Islet of Langerhans (tissue), 1 donor: Measurements from ENCODE around the gene DTX1.
"Not testable (repeated sequence)": the region's sequence is repeated elsewhere in the genome, so short reads cannot be mapped to it uniquely, and the experiment has no call there.

ENCODE experiments used
- FAIRE-seq: peaks from one replicate; lab custom pipeline; 2011; peaks lifted over from hg19 to GRCh38; lab: Jason Lieb, UNC

DTX1 gene

GRCh38 chr12:113137861-113138783, 81.6 kb downstream of the DTX1 start:
- FAIRE-seq: no peak

DNA sequence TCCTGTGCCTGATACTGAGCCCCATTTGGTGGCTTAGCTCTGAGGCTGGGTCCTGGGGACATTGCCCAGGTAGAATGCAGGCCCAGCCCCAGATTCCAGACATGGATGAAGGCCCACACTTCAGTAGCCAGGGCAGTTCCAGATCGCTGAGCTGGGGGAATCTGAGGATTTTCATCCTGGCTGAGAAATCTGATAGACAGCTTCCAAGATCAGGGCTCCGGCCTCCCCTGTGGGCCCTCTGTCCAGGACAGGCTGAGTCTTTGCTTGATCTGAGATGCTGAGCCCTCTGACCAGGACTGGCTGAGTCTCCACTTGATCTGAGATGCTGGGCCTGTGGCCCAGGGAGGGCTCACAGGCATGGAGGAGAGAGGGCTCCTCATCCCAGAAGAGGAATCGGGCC, 82.3 kb downstream of the DTX1 start:
- no peak for FAIRE-seq

DNA sequence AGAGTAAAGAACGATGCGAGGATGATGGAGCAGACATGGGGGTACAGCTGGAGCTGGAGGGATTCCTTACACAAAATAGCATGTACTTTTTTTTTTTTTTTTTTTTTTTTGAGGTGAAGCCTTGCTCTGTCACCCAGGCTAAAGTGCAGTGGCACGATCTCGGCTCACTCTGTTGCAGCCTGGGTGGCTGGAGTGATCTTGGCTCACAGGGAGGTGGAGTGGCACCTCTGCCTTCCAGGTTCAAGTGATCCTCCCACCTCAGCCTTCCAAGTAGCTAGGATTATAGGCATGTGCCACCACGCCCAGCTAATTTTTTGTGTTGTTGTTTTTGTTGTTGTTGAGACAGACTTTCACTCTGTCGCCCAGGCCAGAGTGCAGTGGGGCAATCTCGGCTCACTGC, 84.2 kb downstream of the DTX1 start:
- FAIRE-seq: no peak

GRCh38 chr12:113141716-113142115, 85.2 kb downstream of the DTX1 start:
- not testable (repeated sequence) for FAIRE-seq

GRCh38 chr12:113142173-113142885, 85.8 kb downstream of the DTX1 start:
- FAIRE-seq: no peak

DNA sequence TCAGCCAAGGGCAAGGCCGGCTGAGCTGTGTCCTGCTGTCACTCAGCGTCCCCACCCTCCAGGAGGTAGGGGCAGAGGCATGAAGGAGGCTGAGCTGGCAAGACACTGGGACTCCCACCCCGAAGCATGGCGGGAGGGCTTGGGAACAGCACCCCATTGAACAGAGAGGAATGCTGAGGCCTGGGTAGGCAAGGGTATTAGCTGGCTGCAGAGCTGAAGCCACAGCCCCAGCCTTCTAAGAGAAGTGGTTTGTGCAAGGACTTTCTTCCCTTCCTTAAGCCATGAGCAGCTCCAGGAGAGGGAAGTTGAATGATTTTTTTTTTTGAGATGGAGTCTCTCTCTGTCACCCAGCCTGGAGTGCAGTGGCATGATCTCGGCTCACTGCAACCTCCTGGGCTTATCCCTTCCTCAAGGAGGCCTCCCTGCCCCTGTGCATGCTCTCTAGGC, 86.4 kb downstream of the DTX1 start:
- FAIRE-seq: no peak

DNA sequence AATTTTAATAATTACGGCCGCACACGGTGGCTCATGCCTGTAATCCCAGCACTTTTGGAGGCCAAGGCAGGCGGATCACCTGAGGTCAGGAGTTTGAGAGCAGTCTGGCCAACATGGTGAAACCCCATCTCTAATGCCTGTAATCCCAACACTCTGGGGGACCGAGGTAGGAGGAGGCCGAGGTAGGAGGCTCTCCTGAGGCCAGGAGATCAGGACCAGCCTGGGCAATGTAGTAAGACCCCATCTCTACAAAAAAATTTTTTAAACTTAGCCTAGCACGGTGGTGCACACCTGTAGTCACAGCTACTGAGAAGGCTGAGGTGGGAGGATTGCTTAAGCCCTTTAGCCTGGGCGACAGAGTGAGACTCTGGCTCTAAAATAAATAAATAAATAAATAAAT, 87.4 kb downstream of the DTX1 start:
- FAIRE-seq: no peak

GRCh38 chr12:113144806-113145205, 88.3 kb downstream of the DTX1 start:
- no peak for FAIRE-seq

- no peak for FAIRE-seq
Observed at GRCh38 chr12:113145720-113146551, 89.4 kb downstream of the DTX1 start.

GRCh38 chr12:113146999-113147398, 90.5 kb downstream of the DTX1 start:
- FAIRE-seq: no peak
